H9 (cell line): ENCODE results near the gene CCM2L. TPM values are rescaled to one million over a fixed set of nuclear protein-coding genes. Genes with fewer than 3 reads are reported as not detected.

Experiments
- DNase-seq: peaks from one replicate; pipeline ENCODE4 v3.0.0-alpha.2; 2017
- H2AFZ ChIP-seq: one replicate; pipeline ENCODE4 v1.6.1; 2013; ENCODE audit warnings: mild to moderate bottlenecking, low read length, control low read depth, moderate library complexity
- H2AK5ac ChIP-seq: 2 replicates; pipeline ENCODE4 v1.6.1; 2013; ENCODE audit warnings: low read length, control low read depth, mixed read lengths; ENCODE audit not compliant: insufficient read length
- H2BK120ac ChIP-seq: one replicate; pipeline ENCODE4 v1.6.1; 2013; ENCODE audit warnings: low read depth, mild to moderate bottlenecking, low read length, control low read depth, inconsistent platforms; ENCODE audit not compliant: poor library complexity, severe bottlenecking
- H2BK12ac ChIP-seq: 2 replicates; pipeline ENCODE4 v1.6.1; 2013; ENCODE audit warnings: low read length, control low read depth, mixed read lengths, low read depth; ENCODE audit not compliant: insufficient read length
- H2BK15ac ChIP-seq: 2 replicates; pipeline ENCODE4 v1.6.1; 2013; ENCODE audit warnings: low read depth, low read length, control low read depth
- H2BK20ac ChIP-seq: one replicate; pipeline ENCODE4 v1.6.1; 2013; ENCODE audit warnings: low read depth, mild to moderate bottlenecking, low read length, control low read depth, inconsistent platforms; ENCODE audit not compliant: poor library complexity, severe bottlenecking
- H2BK5ac ChIP-seq: 2 replicates; pipeline ENCODE4 v1.6.1; 2013; ENCODE audit warnings: low read length, control low read depth, mixed read lengths; ENCODE audit not compliant: insufficient read length
- H3K14ac ChIP-seq: 2 replicates; pipeline ENCODE4 v1.6.1; 2013; ENCODE audit warnings: low read length, control low read depth; ENCODE audit not compliant: insufficient read depth
- H3K18ac ChIP-seq: 2 replicates; pipeline ENCODE4 v1.6.1; 2013; ENCODE audit warnings: low read depth, mild to moderate bottlenecking, mixed read lengths, low read length, control low read depth; ENCODE audit not compliant: insufficient read length
- H3K23ac ChIP-seq: 2 replicates; pipeline ENCODE4 v1.6.1; 2013; ENCODE audit warnings: low read length, control low read depth, mixed read lengths, low read depth; ENCODE audit not compliant: insufficient read length
- H3K23me2 ChIP-seq: 2 replicates; pipeline ENCODE4 v1.6.1; 2013; ENCODE audit warnings: low read depth, mild to moderate bottlenecking, mixed read lengths, low read length, control low read depth; ENCODE audit not compliant: insufficient read length, poor library complexity, severe bottlenecking
- H3K27ac ChIP-seq: 2 replicates; pipeline ENCODE4 v1.5.1; 2013; ENCODE audit warnings: low read length, control low read depth, mixed read lengths, low read depth; ENCODE audit not compliant: insufficient read length
- H3K27me3 ChIP-seq: 2 replicates; pipeline ENCODE4 v1.6.1; 2013; ENCODE audit warnings: low read length, control low read depth, inconsistent platforms; ENCODE audit not compliant: insufficient read depth
- H3K4ac ChIP-seq: 2 replicates; pipeline ENCODE4 v1.6.1; 2013; ENCODE audit warnings: low read depth, mild to moderate bottlenecking, control low read depth, inconsistent platforms, low read length, moderate library complexity
- H3K4me1 ChIP-seq: 2 replicates; pipeline ENCODE4 v1.6.1; 2013; ENCODE audit warnings: low read length, control low read depth, inconsistent platforms; ENCODE audit not compliant: insufficient read depth
- H3K4me2 ChIP-seq: 2 replicates; pipeline ENCODE4 v1.6.1; 2013; ENCODE audit warnings: low read length, control low read depth, mixed read lengths; ENCODE audit not compliant: insufficient read length, insufficient read depth
- H3K56ac ChIP-seq: 2 replicates; pipeline ENCODE4 v1.6.1; 2013; ENCODE audit warnings: low read depth, mild to moderate bottlenecking, mixed read lengths, low read length, control low read depth; ENCODE audit not compliant: insufficient read length
- H3K79me1 ChIP-seq: 2 replicates; pipeline ENCODE4 v1.6.1; 2013; ENCODE audit warnings: low read depth, mild to moderate bottlenecking, moderate library complexity, low read length, control low read depth, inconsistent platforms; ENCODE audit not compliant: insufficient read depth, poor library complexity, severe bottlenecking
- H3K79me2 ChIP-seq: 2 replicates; pipeline ENCODE4 v1.6.1; 2013; ENCODE audit warnings: low read length, control low read depth, inconsistent platforms; ENCODE audit not compliant: insufficient read depth
- H3K9ac ChIP-seq: 2 replicates; pipeline ENCODE4 v1.6.1; 2013; ENCODE audit warnings: low read length, control low read depth, mixed read lengths; ENCODE audit not compliant: insufficient read length; ENCODE audit errors: extremely low read depth
- H3K9me3 ChIP-seq: one replicate; pipeline ENCODE4 v1.6.1; 2013; ENCODE audit warnings: low read depth, low read length, inconsistent platforms; ENCODE audit not compliant: control insufficient read depth
- H3T11ph ChIP-seq: one replicate; pipeline ENCODE4 v1.6.1; 2013; ENCODE audit warnings: mild to moderate bottlenecking, low read length, control low read depth, inconsistent platforms
- H4K20me1 ChIP-seq: one replicate; pipeline ENCODE4 v1.6.1; 2013; ENCODE audit not compliant: control insufficient read depth, insufficient read length, insufficient read depth
- H4K5ac ChIP-seq: 2 replicates; pipeline ENCODE4 v1.6.1; 2013; ENCODE audit warnings: low read depth, mild to moderate bottlenecking, mixed read lengths, low read length, control low read depth; ENCODE audit not compliant: insufficient read length
- H4K8ac ChIP-seq: replicated peaks from 2 replicates; pipeline ENCODE4 v1.6.1; 2013; ENCODE audit warnings: low read length, control low read depth, mixed read lengths, low read depth; ENCODE audit not compliant: insufficient read length
- H4K91ac ChIP-seq: 2 replicates; pipeline ENCODE4 v1.6.1; 2013; ENCODE audit warnings: low read depth, mild to moderate bottlenecking, moderate library complexity, mixed read lengths, low read length, control low read depth; ENCODE audit not compliant: insufficient read length
- H3K27ac Mint-ChIP-seq, 3 experiments: 2 replicates in 2 of 3; 3 replicates in 1 of 3; pipeline ENCODE4 v1.8.0; 2020 to 2021; ENCODE audit warnings: mixed read lengths in 3 of 3, mild to moderate bottlenecking in 1 of 3, moderate library complexity in 1 of 3
- H3K27me3 Mint-ChIP-seq: 2 replicates; pipeline ENCODE4 v1.8.0; 2021; ENCODE audit warnings: low read depth, mild to moderate bottlenecking, moderate library complexity, mixed read lengths
- H3K36me3 Mint-ChIP-seq, 3 experiments: 2 replicates in 2 of 3; 3 replicates in 1 of 3; pipeline ENCODE4 v1.8.0; 2020 to 2021; ENCODE audit warnings: low read depth in 3 of 3, mixed read lengths in 3 of 3; ENCODE audit not compliant: insufficient read depth in 1 of 3
- H3K4me1 Mint-ChIP-seq, 2 experiments: 2 replicates each; pipeline ENCODE4 v1.8.0; 2020; ENCODE audit warnings: mixed read lengths in 2 of 2
- H3K4me3 Mint-ChIP-seq, 2 experiments: 2 replicates in 1 of 2; 3 replicates in 1 of 2; pipeline ENCODE4 v1.8.0; 2020 to 2021; ENCODE audit warnings: mild to moderate bottlenecking in 2 of 2, mixed read lengths in 2 of 2, moderate library complexity in 1 of 2
- H3K9me3 Mint-ChIP-seq, 2 experiments: 2 replicates in 1 of 2; 3 replicates in 1 of 2; pipeline ENCODE4 v1.8.0; 2020; ENCODE audit warnings: mild to moderate bottlenecking in 2 of 2, mixed read lengths in 2 of 2, moderate library complexity in 1 of 2
- WGBS: extraction: QIAGEN DNeasy Blood & Tissue Kit; methylation state at CpG from one replicate; pipeline ENCODE4 v1.1.7; 2013; ENCODE audit warnings: missing lambda C conversion rate, low lambda C conversion rate, mixed read lengths; ENCODE audit not compliant: insufficient read length; ENCODE audit errors: extremely low coverage; 5-methylcytosine and 5-hydroxymethylcytosine counted together
- total RNA-seq: library from RNA; stranded (reverse); gene quantifications from 2 replicates; pipeline ENCODE4 v1.2.1, GENCODE V29; 2021
- TF ChIP-seq, protein P1 (sequence below): fragments of 200-600 bp; sonication (generic); conservative IDR thresholded peaks from 3 replicates; pipeline ENCODE4 v1.8.0; 2021; ENCODE audit warnings: antibody characterized with exemption, mild to moderate bottlenecking

Gene CCM2L
- total RNA-seq, 1 experiment from 2014 or later: 4.6 TPM

DNA sequence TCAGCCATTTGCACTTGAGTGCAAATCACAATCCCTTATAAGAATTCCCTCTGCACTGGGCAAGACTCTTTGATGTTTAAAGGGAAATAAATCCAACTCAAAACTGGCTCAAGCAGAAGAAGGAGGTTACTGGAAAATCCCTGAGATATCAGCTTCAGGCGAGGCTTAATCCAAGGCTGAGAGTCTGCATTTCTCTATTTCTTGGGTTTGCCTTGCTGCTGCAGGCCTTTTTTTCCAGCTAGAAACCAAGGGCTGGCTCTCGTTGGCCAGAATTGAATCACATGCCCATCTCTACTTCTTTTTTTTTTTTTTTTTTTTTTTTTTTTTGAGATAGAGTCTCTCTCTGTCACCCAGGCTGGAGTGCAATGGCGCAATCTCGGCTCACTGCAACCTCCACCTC, 53.5 kb downstream of the CCM2L start:
- Histone ChIP-seq H3K9me3 (no peaks in the 10 kb centered on the region), H3K4ac (no peak overlapping the region), H4K5ac (no peak overlapping the region), H3K23me2 (no peaks in the 10 kb centered on the region), H2AK5ac (no peak overlapping the region), H3K4me2 (no peak overlapping the region), H3K9ac (no peak overlapping the region), H3K14ac (no peak overlapping the region), H4K8ac (no peak overlapping the region), H2AFZ (no peak overlapping the region), H3K79me2 (no peaks in the 10 kb centered on the region), H2BK15ac (no peak overlapping the region), H2BK120ac (no peak overlapping the region), H3K23ac (no peak overlapping the region), H3K79me1 (no peaks in the 10 kb centered on the region), H3K18ac (no peak overlapping the region), H3T11ph (no peak overlapping the region), H3K27me3 (no peaks in the 10 kb centered on the region), H3K27ac (no peak overlapping the region), H2BK12ac (no peak overlapping the region), H3K56ac (no peak overlapping the region), H3K4me1 (no peaks in the 10 kb centered on the region), H2BK20ac (no peak overlapping the region), H2BK5ac (no peak overlapping the region), H4K91ac (no peak overlapping the region), H4K20me1 (no peaks in the 10 kb centered on the region)
- WGBS: no CpG with 5 or more reads among the region's 4 CpGs
- Mint-ChIP-seq H3K4me3 (no peak overlapping the region), H3K4me1 (peaks cover 16 to 19% of the 10 kb centered on the region in 2 experiments), H3K36me3 (no peaks in the 10 kb centered on the region), H3K27ac (no peak overlapping the region; a peak in 1 of 7 replicates), H3K9me3 (no peaks in the 10 kb centered on the region), H3K27me3 (peaks cover 38% of the 10 kb centered on the region)
- TF ChIP-seq, protein P1, sequence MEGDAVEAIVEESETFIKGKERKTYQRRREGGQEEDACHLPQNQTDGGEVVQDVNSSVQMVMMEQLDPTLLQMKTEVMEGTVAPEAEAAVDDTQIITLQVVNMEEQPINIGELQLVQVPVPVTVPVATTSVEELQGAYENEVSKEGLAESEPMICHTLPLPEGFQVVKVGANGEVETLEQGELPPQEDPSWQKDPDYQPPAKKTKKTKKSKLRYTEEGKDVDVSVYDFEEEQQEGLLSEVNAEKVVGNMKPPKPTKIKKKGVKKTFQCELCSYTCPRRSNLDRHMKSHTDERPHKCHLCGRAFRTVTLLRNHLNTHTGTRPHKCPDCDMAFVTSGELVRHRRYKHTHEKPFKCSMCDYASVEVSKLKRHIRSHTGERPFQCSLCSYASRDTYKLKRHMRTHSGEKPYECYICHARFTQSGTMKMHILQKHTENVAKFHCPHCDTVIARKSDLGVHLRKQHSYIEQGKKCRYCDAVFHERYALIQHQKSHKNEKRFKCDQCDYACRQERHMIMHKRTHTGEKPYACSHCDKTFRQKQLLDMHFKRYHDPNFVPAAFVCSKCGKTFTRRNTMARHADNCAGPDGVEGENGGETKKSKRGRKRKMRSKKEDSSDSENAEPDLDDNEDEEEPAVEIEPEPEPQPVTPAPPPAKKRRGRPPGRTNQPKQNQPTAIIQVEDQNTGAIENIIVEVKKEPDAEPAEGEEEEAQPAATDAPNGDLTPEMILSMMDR: no peak
- no peak for DNase-seq
